H9 (cell line): Measurements from ENCODE around the gene AKAP9. TPM values are rescaled to one million over a fixed set of nuclear protein-coding genes. Genes with fewer than 3 reads are reported as not detected.

Experiments
- DNase-seq: peaks from one replicate; pipeline ENCODE4 v3.0.0-alpha.2; 2017
- H2AFZ ChIP-seq: one replicate; pipeline ENCODE4 v1.6.1; 2013; ENCODE audit warnings: mild to moderate bottlenecking, low read length, control low read depth, moderate library complexity
- H2AK5ac ChIP-seq: 2 replicates; pipeline ENCODE4 v1.6.1; 2013; ENCODE audit warnings: low read length, control low read depth, mixed read lengths; ENCODE audit not compliant: insufficient read length
- H2BK120ac ChIP-seq: one replicate; pipeline ENCODE4 v1.6.1; 2013; ENCODE audit warnings: low read depth, mild to moderate bottlenecking, low read length, control low read depth, inconsistent platforms; ENCODE audit not compliant: poor library complexity, severe bottlenecking
- H2BK12ac ChIP-seq: 2 replicates; pipeline ENCODE4 v1.6.1; 2013; ENCODE audit warnings: low read length, control low read depth, mixed read lengths, low read depth; ENCODE audit not compliant: insufficient read length
- H2BK15ac ChIP-seq: 2 replicates; pipeline ENCODE4 v1.6.1; 2013; ENCODE audit warnings: low read depth, low read length, control low read depth
- H2BK20ac ChIP-seq: one replicate; pipeline ENCODE4 v1.6.1; 2013; ENCODE audit warnings: low read depth, mild to moderate bottlenecking, low read length, control low read depth, inconsistent platforms; ENCODE audit not compliant: poor library complexity, severe bottlenecking
- H2BK5ac ChIP-seq: 2 replicates; pipeline ENCODE4 v1.6.1; 2013; ENCODE audit warnings: low read length, control low read depth, mixed read lengths; ENCODE audit not compliant: insufficient read length
- H3K14ac ChIP-seq: 2 replicates; pipeline ENCODE4 v1.6.1; 2013; ENCODE audit warnings: low read length, control low read depth; ENCODE audit not compliant: insufficient read depth
- H3K18ac ChIP-seq: 2 replicates; pipeline ENCODE4 v1.6.1; 2013; ENCODE audit warnings: low read depth, mild to moderate bottlenecking, mixed read lengths, low read length, control low read depth; ENCODE audit not compliant: insufficient read length
- H3K23ac ChIP-seq: 2 replicates; pipeline ENCODE4 v1.6.1; 2013; ENCODE audit warnings: low read length, control low read depth, mixed read lengths, low read depth; ENCODE audit not compliant: insufficient read length
- H3K23me2 ChIP-seq: 2 replicates; pipeline ENCODE4 v1.6.1; 2013; ENCODE audit warnings: low read depth, mild to moderate bottlenecking, mixed read lengths, low read length, control low read depth; ENCODE audit not compliant: insufficient read length, poor library complexity, severe bottlenecking
- H3K27ac ChIP-seq: 2 replicates; pipeline ENCODE4 v1.5.1; 2013; ENCODE audit warnings: low read length, control low read depth, mixed read lengths, low read depth; ENCODE audit not compliant: insufficient read length
- H3K27me3 ChIP-seq: 2 replicates; pipeline ENCODE4 v1.6.1; 2013; ENCODE audit warnings: low read length, control low read depth, inconsistent platforms; ENCODE audit not compliant: insufficient read depth
- H3K4ac ChIP-seq: 2 replicates; pipeline ENCODE4 v1.6.1; 2013; ENCODE audit warnings: low read depth, mild to moderate bottlenecking, control low read depth, inconsistent platforms, low read length, moderate library complexity
- H3K4me1 ChIP-seq: 2 replicates; pipeline ENCODE4 v1.6.1; 2013; ENCODE audit warnings: low read length, control low read depth, inconsistent platforms; ENCODE audit not compliant: insufficient read depth
- H3K4me2 ChIP-seq: 2 replicates; pipeline ENCODE4 v1.6.1; 2013; ENCODE audit warnings: low read length, control low read depth, mixed read lengths; ENCODE audit not compliant: insufficient read length, insufficient read depth
- H3K56ac ChIP-seq: 2 replicates; pipeline ENCODE4 v1.6.1; 2013; ENCODE audit warnings: low read depth, mild to moderate bottlenecking, mixed read lengths, low read length, control low read depth; ENCODE audit not compliant: insufficient read length
- H3K79me1 ChIP-seq: 2 replicates; pipeline ENCODE4 v1.6.1; 2013; ENCODE audit warnings: low read depth, mild to moderate bottlenecking, moderate library complexity, low read length, control low read depth, inconsistent platforms; ENCODE audit not compliant: insufficient read depth, poor library complexity, severe bottlenecking
- H3K79me2 ChIP-seq: 2 replicates; pipeline ENCODE4 v1.6.1; 2013; ENCODE audit warnings: low read length, control low read depth, inconsistent platforms; ENCODE audit not compliant: insufficient read depth
- H3K9ac ChIP-seq: 2 replicates; pipeline ENCODE4 v1.6.1; 2013; ENCODE audit warnings: low read length, control low read depth, mixed read lengths; ENCODE audit not compliant: insufficient read length; ENCODE audit errors: extremely low read depth
- H3K9me3 ChIP-seq: one replicate; pipeline ENCODE4 v1.6.1; 2013; ENCODE audit warnings: low read depth, low read length, inconsistent platforms; ENCODE audit not compliant: control insufficient read depth
- H3T11ph ChIP-seq: one replicate; pipeline ENCODE4 v1.6.1; 2013; ENCODE audit warnings: mild to moderate bottlenecking, low read length, control low read depth, inconsistent platforms
- H4K20me1 ChIP-seq: one replicate; pipeline ENCODE4 v1.6.1; 2013; ENCODE audit not compliant: control insufficient read depth, insufficient read length, insufficient read depth
- H4K5ac ChIP-seq: 2 replicates; pipeline ENCODE4 v1.6.1; 2013; ENCODE audit warnings: low read depth, mild to moderate bottlenecking, mixed read lengths, low read length, control low read depth; ENCODE audit not compliant: insufficient read length
- H4K8ac ChIP-seq: replicated peaks from 2 replicates; pipeline ENCODE4 v1.6.1; 2013; ENCODE audit warnings: low read length, control low read depth, mixed read lengths, low read depth; ENCODE audit not compliant: insufficient read length
- H4K91ac ChIP-seq: 2 replicates; pipeline ENCODE4 v1.6.1; 2013; ENCODE audit warnings: low read depth, mild to moderate bottlenecking, moderate library complexity, mixed read lengths, low read length, control low read depth; ENCODE audit not compliant: insufficient read length
- H3K27ac Mint-ChIP-seq, 3 experiments: 2 replicates in 2 of 3; 3 replicates in 1 of 3; pipeline ENCODE4 v1.8.0; 2020 to 2021; ENCODE audit warnings: mixed read lengths in 3 of 3, mild to moderate bottlenecking in 1 of 3, moderate library complexity in 1 of 3
- H3K27me3 Mint-ChIP-seq: 2 replicates; pipeline ENCODE4 v1.8.0; 2021; ENCODE audit warnings: low read depth, mild to moderate bottlenecking, moderate library complexity, mixed read lengths
- H3K36me3 Mint-ChIP-seq, 3 experiments: 2 replicates in 2 of 3; 3 replicates in 1 of 3; pipeline ENCODE4 v1.8.0; 2020 to 2021; ENCODE audit warnings: low read depth in 3 of 3, mixed read lengths in 3 of 3; ENCODE audit not compliant: insufficient read depth in 1 of 3
- H3K4me1 Mint-ChIP-seq, 2 experiments: 2 replicates each; pipeline ENCODE4 v1.8.0; 2020; ENCODE audit warnings: mixed read lengths in 2 of 2
- H3K4me3 Mint-ChIP-seq, 2 experiments: 2 replicates in 1 of 2; 3 replicates in 1 of 2; pipeline ENCODE4 v1.8.0; 2020 to 2021; ENCODE audit warnings: mild to moderate bottlenecking in 2 of 2, mixed read lengths in 2 of 2, moderate library complexity in 1 of 2
- H3K9me3 Mint-ChIP-seq, 2 experiments: 2 replicates in 1 of 2; 3 replicates in 1 of 2; pipeline ENCODE4 v1.8.0; 2020; ENCODE audit warnings: mild to moderate bottlenecking in 2 of 2, mixed read lengths in 2 of 2, moderate library complexity in 1 of 2
- CTCF ChIP-seq: fragments of 200-600 bp; sonication (generic); conservative IDR thresholded peaks from 3 replicates; pipeline ENCODE4 v1.8.0; 2021; ENCODE audit warnings: antibody characterized with exemption, mild to moderate bottlenecking
- WGBS: extraction: QIAGEN DNeasy Blood & Tissue Kit; methylation state at CpG from one replicate; pipeline ENCODE4 v1.1.7; 2013; ENCODE audit warnings: missing lambda C conversion rate, low lambda C conversion rate, mixed read lengths; ENCODE audit not compliant: insufficient read length; ENCODE audit errors: extremely low coverage; 5-methylcytosine and 5-hydroxymethylcytosine counted together
- total RNA-seq: library from RNA; stranded (reverse); gene quantifications from 2 replicates; pipeline ENCODE4 v1.2.1, GENCODE V29; 2021

The AKAP9 gene
- total RNA-seq, 1 experiment from 2014 or later, result 22.4 TPM

GRCh38 chr7:92057375-92057774 is 116.7 kb downstream of the AKAP9 start:
- no peak overlapping the region for H3K56ac ChIP-seq
- H2AK5ac ChIP-seq, result no peak overlapping the region
- H3K27ac ChIP-seq, result no peak overlapping the region
- no peak overlapping the region for H4K91ac ChIP-seq
- peaks cover 8 to 9% of the 10 kb centered on the region in 2 experiments for H3K4me1 Mint-ChIP-seq
- H2AFZ ChIP-seq, result no peak overlapping the region
- no peaks in the 10 kb centered on the region for H3K79me2 ChIP-seq
- H3K14ac ChIP-seq, result no peak overlapping the region
- no peak overlapping the region for H2BK12ac ChIP-seq
- no peak overlapping the region for H2BK15ac ChIP-seq
- H3K9ac ChIP-seq, result no peak overlapping the region
- no peak overlapping the region for H3K23ac ChIP-seq
- H3K23me2 ChIP-seq, result no peaks in the 10 kb centered on the region
- H3T11ph ChIP-seq, result no peak overlapping the region
- no peaks in the 10 kb centered on the region for H3K9me3 ChIP-seq
- no peak for DNase-seq
- no peaks in the 10 kb centered on the region for H3K36me3 Mint-ChIP-seq
- no peak overlapping the region for H3K18ac ChIP-seq
- H3K27me3 Mint-ChIP-seq, result no peaks in the 10 kb centered on the region
- no peak overlapping the region for H3K4me3 Mint-ChIP-seq
- H3K4me2 ChIP-seq, result no peak overlapping the region
- H2BK20ac ChIP-seq, result no peak overlapping the region
- no peak for TF ChIP-seq CTCF
- no peaks in the 10 kb centered on the region for H4K20me1 ChIP-seq
- H2BK5ac ChIP-seq, result no peak overlapping the region
- H3K4me1 ChIP-seq, result no peaks in the 10 kb centered on the region
- no peak overlapping the region for H4K8ac ChIP-seq
- WGBS, result no CpG with 5 or more reads among the region's 2 CpGs
- no peaks in the 10 kb centered on the region for H3K27me3 ChIP-seq
- H3K79me1 ChIP-seq, result no peaks in the 10 kb centered on the region
- H3K4ac ChIP-seq, result no peak overlapping the region
- H2BK120ac ChIP-seq, result no peak overlapping the region
- no peak overlapping the region for H4K5ac ChIP-seq
- H3K9me3 Mint-ChIP-seq, result no peaks in the 10 kb centered on the region
- no peak overlapping the region for H3K27ac Mint-ChIP-seq
